HG02798 (cell line): ENCODE measurements around the gene TEAD2.

Source experiments
- ATAC-seq: cut with Tn5 transposase; IDR thresholded peaks from one replicate; pipeline ENCODE4 v1.9.1; 2021; ENCODE audit warnings: mild to moderate bottlenecking; ENCODE audit not compliant: unreplicated experiment, poor library complexity

Gene TEAD2

DNA sequence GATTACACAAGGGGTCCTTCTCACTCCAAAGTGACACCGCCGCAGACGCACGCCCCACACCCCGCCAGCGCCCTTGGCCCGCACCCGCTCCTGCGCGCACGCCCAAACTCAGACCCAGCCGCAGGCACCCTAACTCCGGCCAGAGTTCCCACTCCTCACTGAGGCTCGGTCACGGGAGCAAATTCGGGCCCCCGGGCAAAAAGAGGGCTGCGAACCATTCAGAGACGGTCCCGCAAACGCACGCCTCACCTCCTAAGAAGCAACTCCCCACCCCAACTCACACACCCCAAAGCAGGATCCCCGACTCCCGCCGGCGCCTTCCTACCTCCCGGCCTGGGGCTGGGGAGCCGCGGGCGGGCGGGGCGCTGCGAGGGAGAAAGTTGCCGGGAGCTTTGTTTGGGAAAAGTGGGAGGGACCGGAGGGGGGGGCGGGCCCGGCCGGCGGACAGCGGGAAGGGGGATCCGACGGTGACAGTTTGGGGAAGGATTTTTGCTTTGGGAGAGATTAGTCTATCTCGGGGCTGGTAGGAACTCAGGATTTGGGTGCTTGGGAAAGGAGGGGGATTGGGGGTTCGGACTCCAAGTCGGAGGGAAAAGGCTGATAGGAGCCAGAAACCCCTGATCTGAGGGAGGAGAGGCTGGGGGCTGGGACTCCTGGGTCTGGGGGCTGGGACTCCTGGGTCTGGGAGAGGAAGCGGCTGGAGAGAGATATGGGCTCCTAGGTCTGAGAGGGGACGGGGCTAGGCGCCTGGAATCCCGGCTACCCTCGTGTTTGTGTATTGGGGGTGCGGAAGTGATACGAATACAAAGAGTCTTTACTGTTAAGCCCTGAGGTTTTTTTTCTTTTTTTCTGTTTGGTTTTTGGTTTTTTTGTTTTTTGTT lies at the start of gene TEAD2:
TEAD2 (minus strand) TSS at position 369 of the 881 bp plus-strand sequence. CDS start 2,341 bp downstream, outside the sequence.
- no peak for ATAC-seq

DNA sequence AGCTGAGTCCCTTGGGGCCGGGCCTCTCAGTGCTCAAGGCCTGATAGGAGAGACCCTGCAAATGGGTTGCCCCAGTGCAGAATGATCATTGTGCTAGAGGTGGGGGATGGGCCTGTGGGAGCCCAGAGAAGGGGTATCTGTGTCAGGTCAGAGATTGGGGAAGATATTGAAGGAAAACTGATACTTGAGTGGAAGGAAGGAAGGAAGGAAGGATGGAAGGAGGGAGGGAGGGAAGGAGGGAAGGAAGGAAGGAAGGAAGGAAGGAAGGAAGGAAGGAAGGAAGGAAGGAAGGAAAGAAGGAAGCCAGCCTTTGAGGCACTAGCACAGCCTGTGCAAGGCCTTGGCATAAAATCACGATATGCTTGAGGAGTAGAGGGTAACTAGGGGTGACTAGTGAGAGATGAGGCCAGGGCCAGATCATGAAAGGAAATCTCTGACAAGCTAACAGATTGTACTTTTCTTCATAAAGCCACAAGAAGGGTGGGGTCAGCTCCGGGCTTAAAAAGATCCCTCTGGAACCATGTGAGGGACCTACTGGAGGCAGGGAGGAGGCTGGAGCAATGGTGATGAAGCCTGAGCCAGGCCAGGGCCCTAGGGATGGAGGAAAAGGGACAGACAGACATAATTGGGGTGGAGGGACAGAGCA lies 49.6 kb upstream of the TEAD2 start:
- ATAC-seq: no peak

DNA sequence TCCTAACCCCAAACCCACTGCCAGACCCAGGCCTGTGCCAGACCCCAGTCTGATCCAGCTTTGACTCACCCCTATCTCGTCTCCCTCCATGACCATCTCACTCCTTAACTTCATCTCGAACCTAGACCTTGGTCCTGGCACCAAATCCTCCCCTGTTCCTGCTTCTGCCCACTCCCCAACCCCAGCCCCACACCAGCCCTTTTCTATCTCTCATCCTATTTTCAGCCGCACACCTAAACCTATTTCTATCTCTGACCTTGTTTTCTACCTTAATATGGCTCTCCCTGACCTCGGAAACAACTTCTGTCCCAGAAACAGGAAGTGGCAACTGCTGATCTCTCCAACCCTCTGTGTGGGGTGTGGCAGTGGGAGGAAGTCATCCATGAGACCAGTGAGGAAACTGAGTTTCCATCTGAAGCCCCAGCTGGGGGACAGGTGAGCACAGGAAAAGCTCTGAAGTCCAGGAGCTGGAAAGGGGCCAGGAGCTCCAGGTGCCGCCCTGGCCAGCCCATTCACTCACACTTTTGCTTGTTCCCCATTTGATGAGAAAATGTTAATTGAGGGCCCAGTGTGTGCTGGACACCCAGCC lies 47.3 kb upstream of the TEAD2 start:
- ATAC-seq: no peak

- no peak for ATAC-seq
These were observed 46.7 kb upstream of the TEAD2 start for GRCh38 chr19:49408816-49409440.

GRCh38 chr19:49407482-49408015 lies 45.3 kb upstream of the TEAD2 start:
- ATAC-seq: no peak

DNA sequence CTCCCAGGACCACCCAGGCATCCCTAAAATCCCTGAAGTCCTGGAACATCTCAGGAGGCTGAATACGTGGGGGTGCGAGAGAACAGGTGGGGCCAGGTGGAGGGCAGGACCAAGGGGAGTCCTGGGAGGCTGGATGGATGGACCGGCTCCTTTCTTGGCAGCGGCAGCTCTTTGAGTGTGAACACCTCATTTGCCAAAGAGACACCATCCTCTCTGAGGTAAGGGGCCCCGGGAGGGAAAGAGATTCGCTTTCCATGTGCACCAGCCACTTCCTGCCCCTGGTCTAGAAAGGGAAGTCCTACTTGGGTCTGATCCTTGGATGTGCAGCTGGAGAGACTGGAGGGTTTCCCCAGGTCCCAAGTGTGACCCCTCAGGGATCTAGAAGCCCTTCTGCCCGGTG lies 44.9 kb upstream of the TEAD2 start:
- no peak for ATAC-seq

GRCh38 chr19:49403404-49404187 lies 41.4 kb upstream of the TEAD2 start:
- no peak for ATAC-seq

DNA sequence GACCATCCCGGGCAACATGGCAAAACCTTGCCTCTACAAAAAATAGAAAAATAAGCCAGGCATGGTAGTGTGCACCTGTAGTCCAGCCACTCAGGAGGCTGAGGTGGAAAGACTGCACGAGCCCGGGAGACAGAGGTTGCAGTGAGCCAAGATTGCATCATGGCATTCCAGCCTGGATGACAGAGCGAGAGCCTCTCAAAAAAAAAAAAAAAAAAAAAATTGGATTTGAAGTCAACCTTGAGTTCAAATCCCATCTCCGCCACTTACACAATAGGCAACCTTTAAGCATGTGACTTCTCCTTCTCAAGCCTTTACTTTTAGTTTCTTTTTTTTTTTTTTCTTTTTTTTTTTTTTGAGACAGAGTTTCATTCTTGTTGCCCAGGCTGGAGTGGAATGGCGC lies 37.8 kb upstream of the TEAD2 start:
- no peak for ATAC-seq

DNA sequence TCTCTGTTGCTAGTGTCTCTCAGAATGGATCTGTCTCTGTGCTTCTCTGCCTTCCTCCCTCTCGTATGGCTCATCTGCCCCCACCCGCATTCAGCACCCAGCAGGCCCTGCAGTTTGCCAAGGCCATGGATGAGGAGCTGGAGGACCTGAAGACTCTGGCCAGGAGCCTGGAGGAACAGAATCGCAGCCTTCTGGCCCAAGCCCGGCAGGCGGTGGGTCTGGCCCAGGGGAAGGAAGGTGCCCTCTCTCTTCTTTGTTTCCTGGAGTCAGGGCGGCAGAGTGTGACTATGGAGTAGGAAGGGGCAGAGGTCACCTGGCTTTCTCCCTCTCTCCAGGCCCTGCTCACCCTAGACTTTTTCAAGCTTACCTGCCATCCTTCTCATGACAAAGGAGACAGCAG lies 36.7 kb upstream of the TEAD2 start:
- ATAC-seq: no peak

GRCh38 chr19:49398001-49398615 lies 35.9 kb upstream of the TEAD2 start:
- no peak for ATAC-seq

DNA sequence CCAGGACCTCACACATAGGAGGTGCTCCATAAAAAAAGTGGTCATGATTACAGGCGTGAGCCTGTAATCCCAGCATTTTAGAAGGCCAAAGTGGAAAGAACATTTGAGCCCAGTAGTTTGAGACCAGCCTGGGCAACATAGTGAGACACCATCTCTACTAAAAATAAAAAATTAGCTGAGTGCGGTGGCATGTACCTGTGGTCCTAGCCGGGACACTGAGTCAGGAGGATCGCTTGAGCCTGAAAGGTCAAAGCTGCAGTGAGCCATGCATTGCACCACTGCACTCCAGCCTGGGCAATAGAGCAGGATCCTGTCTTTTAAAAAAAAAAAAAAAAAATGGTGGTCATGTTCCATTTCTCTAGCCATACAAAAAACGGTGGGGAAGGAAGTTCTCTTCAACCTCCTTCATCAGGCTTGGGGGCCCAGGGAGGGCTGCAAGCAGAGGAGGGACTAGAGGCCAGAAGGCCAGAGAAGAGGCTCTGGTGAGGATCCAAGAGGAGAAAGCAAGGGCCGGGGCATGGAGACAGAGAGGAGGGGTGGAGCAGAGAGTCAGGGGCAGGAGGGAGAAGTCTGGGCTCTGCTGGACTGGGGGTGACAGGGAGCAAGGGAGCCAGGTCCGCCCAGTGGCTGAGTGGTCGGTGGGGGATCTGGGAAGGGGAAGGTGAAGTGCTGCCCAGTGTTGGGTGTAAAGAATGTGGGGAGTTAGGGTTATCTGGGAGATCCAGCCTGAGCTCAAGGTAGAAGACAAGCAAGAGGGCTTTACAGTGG lies 34.7 kb upstream of the TEAD2 start:
- no peak for ATAC-seq

- ATAC-seq: no peak
These were observed 33.6 kb upstream of the TEAD2 start for GRCh38 chr19:49395581-49396407.

DNA sequence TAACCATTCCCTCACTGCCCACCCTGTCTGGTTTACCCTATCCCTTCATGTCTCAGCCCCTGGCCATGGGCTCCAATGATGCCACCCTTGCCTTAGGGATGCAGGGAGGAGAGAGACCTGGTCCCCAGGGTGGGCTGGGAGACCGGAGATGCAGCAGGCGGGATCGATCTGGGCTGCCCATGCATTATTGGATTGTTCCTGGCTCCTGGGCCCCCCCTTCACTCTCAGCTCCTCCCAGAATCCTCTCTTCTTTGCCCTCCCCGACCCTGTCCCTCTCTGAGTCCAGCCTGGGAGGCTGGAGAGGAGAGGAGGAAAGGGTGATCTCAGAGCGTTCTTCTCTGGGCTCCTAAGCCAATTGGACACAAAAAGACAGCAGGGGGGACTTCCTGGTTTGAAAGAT lies 31.7 kb upstream of the TEAD2 start:
- ATAC-seq: no peak

DNA sequence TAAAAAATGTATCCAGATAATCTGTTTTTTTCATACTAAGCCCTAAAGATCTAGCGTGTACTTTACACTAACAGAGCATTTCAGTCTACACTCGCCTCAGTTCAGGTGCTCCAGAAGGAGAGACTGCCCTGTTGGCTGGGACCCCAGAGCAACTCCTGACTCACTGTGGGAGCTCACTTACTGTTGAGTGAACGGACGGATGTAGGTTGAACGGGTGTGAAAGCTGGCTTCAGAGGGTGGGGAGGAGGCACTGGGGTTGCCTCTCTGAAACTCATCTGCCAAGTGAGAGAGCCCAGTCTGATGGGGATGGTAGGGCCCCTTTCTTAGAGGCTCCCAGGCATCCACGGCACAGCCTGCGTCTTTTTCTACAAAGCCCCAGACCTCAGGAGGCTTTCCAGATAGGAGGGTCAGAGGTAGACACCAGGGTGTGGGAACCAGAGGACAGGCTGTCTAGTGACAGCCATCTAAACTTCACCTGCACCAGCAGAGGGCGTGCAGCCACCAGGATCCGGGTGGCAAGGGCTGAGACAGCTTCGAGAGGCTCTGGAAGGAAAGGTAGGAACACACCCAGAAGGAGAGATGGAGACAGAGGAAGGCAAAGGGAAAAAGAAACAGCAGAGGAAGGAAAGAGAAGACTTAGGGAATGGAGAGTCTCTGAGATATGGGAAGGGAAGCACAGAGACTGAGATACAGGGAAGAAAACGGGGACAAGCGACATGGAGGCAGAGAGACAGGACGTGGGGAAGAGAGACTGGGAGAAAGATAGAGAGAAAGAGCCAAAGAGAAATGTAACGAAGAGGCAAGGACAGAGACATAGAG lies 29.6 kb upstream of the TEAD2 start:
- ATAC-seq: no peak

DNA sequence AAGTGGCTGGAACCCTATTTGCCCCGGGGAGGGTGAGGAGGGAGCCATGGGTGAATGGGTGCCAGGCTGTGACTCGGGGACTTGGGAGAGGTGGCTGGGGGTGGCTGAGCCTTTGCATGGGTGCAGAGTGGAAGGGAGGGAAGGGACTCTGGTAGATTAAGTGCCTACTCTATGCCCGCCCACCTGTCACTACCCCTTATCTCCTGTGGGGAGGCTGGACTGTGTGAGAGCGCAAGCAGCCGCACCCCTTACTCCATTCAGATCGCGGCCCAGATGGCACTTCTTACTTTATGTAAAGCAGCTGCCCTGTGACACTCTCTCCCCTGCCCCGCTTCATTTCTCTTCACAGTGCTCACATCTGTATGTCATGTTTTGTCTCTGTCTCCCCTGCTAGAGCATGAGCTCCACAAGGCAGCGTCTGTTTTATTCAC lies 28.7 kb upstream of the TEAD2 start:
- ATAC-seq: no peak

GRCh38 chr19:49390131-49390928 lies 28.1 kb upstream of the TEAD2 start:
- ATAC-seq: no peak
